ENCODE measurements around the gene CPSF3.

The CPSF3 gene

DNA sequence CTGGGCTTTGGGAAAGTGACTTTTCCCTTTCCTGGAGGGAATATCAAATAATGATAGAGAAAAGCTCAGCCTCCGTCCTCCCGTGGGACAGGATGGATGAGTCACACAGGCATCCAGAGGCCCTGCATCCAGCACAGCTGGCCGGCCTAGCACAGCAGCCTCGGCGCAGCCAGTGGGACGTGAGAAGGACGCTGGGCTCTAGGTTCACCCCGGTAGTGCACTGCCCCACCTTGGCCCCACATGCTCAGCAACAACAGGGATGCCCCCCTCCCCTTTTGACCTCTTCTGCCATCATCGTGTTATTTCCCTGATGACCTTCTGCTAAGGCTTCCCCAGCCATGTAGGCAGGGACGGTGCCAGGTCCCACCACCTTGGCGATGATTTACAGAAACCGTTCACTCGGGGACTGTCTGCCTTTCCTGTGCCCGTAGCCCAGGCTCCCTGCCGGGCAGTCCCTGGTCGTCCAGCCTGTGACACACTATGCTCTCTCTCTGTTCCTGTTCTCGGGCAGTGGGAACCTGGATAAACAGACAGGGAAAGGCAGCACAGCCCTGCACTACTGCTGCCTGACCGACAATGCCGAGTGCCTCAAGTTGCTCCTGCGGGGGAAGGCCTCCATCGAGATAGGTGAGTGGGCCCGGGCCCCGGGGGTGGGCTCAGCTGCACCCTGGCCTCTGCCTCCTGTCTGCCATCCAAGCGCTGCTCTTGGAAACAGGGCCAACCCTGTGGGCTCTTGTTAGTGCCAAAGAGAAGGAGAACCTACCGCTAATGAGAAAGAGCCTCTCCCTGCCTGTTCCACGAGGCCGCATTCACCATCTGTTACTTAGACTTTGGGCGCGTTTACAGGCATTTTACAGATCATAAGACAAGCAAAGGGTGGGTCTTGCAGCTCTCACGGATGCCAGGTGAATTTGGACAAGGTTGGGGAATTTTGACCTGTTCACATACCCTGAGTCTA is 44.7 kb upstream of the CPSF3 start:
- TF ChIP-seq EP300 (IDR thresholded peaks at IDR 0.05; ENCODE audit: borderline replicate concordance) (no peak), FOXM1 (IDR thresholded peaks at IDR 0.05; ENCODE audit: borderline replicate concordance, low read depth) (no peak)

DNA sequence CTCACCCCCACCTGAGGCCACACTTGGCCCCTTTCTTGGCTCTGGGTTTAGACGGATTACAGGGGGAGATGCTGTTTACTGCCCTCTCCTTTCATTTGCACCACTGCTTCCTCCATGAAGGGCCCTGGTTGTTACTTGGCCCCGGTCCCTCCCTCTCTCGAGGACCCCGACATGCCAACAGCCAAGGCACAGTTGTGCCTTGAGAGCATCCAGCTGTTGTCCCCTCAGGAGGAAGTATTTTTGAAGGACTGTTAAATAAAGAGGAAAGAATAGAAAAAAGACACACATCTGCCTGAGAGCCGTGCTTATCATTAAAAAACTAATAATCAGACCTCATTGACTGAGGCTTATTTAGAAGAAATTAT is 44.1 kb upstream of the CPSF3 start:
- TF ChIP-seq NFIC (IDR thresholded peaks at IDR 0.05) (no peak), EGR1 (IDR thresholded peaks at IDR 0.05) (no peak), ZBTB7A (IDR thresholded peaks at IDR 0.05; ENCODE audit: low read depth) (no peak), YY1 (IDR thresholded peaks at IDR 0.05; ENCODE audit: low read depth) (no peak), FOXM1 (IDR thresholded peaks at IDR 0.05; ENCODE audit: borderline replicate concordance, low read depth) (no peak), TEAD4 (IDR thresholded peaks at IDR 0.05) (no peak), EP300 (IDR thresholded peaks at IDR 0.05; ENCODE audit: borderline replicate concordance) (no peak), CREB1 (IDR thresholded peaks at IDR 0.05; ENCODE audit: low read depth) (no peak), RAD21 (IDR thresholded peaks at IDR 0.05; ENCODE audit: low read depth) (no peak)
- TF ChIP-seq, protein P1, sequence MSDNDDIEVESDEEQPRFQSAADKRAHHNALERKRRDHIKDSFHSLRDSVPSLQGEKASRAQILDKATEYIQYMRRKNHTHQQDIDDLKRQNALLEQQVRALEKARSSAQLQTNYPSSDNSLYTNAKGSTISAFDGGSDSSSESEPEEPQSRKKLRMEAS (IDR thresholded peaks at IDR 0.05), result no peak
- TF ChIP-seq, protein P2, sequence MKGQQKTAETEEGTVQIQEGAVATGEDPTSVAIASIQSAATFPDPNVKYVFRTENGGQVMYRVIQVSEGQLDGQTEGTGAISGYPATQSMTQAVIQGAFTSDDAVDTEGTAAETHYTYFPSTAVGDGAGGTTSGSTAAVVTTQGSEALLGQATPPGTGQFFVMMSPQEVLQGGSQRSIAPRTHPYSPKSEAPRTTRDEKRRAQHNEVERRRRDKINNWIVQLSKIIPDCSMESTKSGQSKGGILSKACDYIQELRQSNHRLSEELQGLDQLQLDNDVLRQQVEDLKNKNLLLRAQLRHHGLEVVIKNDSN (IDR thresholded peaks at IDR 0.05), result no peak

DNA sequence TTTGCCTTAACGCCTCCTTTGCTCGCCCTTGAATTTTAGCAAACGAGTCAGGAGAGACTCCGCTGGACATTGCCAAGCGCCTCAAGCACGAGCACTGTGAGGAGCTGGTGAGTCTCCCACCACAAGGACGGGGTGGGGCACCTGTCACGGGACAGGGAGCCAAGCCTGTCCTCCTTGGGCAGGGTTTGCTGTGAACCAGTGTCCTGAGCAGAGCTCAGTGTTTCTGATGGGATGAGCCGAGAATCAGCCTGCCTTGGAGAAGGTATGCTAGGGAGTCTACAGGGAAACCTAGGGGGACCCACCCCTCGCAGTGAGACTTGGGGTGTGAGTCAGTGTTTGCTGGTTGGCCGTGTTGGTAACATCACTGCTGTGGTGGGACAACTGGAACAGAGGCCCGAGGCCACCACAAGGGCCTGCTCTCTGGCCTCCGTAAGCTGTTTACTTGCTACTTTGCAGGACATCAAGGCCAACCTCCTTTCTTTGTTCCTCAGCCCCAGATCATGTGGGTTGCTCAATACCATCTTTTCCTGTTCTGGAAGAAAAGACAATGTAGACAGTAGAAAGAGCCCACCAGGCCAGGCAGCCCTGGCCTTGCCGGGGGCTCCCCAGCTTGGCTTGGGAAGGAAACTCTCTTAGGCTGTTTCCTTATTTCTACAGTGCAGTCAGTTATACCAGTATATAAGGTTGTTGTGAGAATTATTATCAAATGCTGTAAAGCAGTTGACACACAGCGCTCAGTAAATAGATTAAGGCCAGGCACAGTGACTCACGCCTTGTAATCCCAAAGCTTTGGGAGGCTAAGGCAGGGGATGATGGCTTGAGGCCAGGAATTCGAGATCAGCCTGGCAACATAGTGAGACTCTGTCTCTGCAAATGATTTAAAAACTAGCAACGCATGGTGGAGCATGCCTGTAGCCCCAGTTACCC is 42.5 kb upstream of the CPSF3 start:
- TF ChIP-seq, protein P3, sequence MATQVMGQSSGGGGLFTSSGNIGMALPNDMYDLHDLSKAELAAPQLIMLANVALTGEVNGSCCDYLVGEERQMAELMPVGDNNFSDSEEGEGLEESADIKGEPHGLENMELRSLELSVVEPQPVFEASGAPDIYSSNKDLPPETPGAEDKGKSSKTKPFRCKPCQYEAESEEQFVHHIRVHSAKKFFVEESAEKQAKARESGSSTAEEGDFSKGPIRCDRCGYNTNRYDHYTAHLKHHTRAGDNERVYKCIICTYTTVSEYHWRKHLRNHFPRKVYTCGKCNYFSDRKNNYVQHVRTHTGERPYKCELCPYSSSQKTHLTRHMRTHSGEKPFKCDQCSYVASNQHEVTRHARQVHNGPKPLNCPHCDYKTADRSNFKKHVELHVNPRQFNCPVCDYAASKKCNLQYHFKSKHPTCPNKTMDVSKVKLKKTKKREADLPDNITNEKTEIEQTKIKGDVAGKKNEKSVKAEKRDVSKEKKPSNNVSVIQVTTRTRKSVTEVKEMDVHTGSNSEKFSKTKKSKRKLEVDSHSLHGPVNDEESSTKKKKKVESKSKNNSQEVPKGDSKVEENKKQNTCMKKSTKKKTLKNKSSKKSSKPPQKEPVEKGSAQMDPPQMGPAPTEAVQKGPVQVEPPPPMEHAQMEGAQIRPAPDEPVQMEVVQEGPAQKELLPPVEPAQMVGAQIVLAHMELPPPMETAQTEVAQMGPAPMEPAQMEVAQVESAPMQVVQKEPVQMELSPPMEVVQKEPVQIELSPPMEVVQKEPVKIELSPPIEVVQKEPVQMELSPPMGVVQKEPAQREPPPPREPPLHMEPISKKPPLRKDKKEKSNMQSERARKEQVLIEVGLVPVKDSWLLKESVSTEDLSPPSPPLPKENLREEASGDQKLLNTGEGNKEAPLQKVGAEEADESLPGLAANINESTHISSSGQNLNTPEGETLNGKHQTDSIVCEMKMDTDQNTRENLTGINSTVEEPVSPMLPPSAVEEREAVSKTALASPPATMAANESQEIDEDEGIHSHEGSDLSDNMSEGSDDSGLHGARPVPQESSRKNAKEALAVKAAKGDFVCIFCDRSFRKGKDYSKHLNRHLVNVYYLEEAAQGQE (IDR thresholded peaks at IDR 0.05; ENCODE audit: low read depth), result no peak
- TF ChIP-seq NFIC (IDR thresholded peaks at IDR 0.05) (peak; percentile 54), CREB1 (IDR thresholded peaks at IDR 0.05; ENCODE audit: low read depth) (no peak)

DNA sequence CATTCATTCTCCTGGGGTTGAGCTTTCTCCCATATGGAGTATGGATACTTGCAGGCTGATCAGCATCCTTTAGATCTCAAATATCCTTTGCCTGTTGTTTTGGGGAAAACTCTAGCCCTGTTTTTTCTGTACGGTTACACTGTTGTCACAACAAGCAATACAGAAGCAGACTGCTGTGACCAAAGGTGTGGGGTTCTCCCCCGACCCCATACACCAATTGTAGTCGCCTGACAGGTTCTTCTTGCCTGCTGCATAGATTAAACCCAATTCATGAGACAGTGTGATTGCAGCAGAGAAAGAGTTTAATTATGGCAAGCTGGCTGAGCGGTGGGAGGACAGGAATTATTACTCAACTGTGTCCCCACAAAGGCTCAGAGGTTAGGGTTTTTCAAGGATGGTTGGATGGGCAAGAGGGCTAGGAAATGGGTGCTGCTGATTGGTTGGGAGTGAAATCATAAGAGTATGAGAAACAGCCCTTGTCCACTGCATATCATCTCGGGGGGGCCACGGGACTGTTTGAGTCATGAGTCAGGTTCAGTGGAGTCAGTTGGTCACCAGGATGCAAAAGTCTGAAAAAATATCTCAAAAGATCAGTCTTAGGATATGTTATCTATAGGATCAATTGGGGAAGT is 40.7 kb upstream of the CPSF3 start:
- TF ChIP-seq RAD21 (IDR thresholded peaks at IDR 0.05; ENCODE audit: low read depth), result no peak
- TF ChIP-seq NFIC (IDR thresholded peaks at IDR 0.05), result no peak
- no peak for TF ChIP-seq TEAD4 (IDR thresholded peaks at IDR 0.05)
- no peak for TF ChIP-seq TCF12 (IDR thresholded peaks at IDR 0.05; ENCODE audit: low read depth)
- no peak for TF ChIP-seq EGR1 (IDR thresholded peaks at IDR 0.05)
- TF ChIP-seq YY1 (IDR thresholded peaks at IDR 0.05; ENCODE audit: low read depth), result no peak
- no peak for TF ChIP-seq CREB1 (IDR thresholded peaks at IDR 0.05; ENCODE audit: low read depth)
- TF ChIP-seq, protein P1 (IDR thresholded peaks at IDR 0.05), result no peak
- TF ChIP-seq, protein P3 (IDR thresholded peaks at IDR 0.05; ENCODE audit: low read depth), result no peak
- TF ChIP-seq TAF1 (IDR thresholded peaks at IDR 0.05; ENCODE audit: low read depth), result no peak
- TF ChIP-seq CEBPB (IDR thresholded peaks at IDR 0.05), result no peak

DNA sequence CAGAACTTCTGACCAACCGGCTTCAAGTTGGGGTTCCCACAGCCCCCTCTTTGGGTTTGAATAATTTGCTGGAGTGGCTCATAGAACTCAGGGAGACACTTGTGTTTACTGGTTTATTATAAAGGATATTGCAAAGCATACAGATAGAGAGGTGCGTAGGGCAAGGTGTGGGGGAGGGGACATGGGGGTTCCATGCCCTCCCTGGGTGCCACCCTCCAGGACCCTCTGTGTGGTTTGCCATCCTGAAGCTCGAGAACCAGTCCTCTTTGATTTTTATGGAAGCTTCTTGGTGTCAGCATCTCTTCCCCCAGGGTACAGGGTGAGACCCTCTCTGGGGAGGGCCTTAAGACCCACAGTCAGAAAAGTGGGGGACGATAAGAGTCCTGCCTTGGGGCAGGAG is 38.9 kb upstream of the CPSF3 start:
- TF ChIP-seq ZBTB7A (IDR thresholded peaks at IDR 0.05; ENCODE audit: low read depth) (no peak), TEAD4 (IDR thresholded peaks at IDR 0.05) (no peak)

DNA sequence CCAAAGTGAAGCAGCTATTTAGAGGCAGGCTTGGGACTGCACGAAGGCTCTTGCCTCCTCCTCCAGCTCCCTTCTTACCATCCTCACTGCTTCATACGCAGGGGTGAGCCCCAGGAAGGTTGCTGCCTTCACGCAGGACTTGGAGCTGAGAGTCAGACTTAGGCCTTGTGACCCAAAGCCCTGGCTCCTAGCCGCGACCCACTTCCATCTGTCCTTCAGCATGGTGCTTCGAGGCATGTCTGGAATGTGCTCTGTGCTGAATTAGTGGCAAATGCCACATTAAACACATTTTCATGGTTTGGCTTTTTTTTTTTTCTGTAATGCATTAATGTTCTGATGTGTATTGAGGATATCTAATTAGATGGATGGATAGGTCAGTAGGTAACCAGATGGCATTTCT is 37.6 kb upstream of the CPSF3 start:
- TF ChIP-seq RAD21 (IDR thresholded peaks at IDR 0.05; ENCODE audit: low read depth), result no peak
- peak; percentile 49; the same call in 1 of the 2 replicates for TF ChIP-seq TEAD4 (IDR thresholded peaks at IDR 0.05)
- TF ChIP-seq, protein P1 (IDR thresholded peaks at IDR 0.05), result 0 out of 2 replicates have a peak, but pooled peaks have one; percentile 39

All from Ishikawa (cell line).